Hematopoietic multipotent progenitor cell treated with erythropoietin and hydrocortisone succinate and interleukin-3 and kit ligand, for 17 days (in vitro differentiated cells): ENCODE measurements around the gene RNU7-1.

Source experiments
- DNase-seq: peaks from one replicate; pipeline ENCODE4 v3.0.0-alpha.2; 2015; ENCODE audit warnings: low spot score

The RNU7-1 gene

GRCh38 chr12:6917491-6918231 is 26.0 kb upstream of the RNU7-1 start:
- no peak for DNase-seq

GRCh38 chr12:6919588-6919987 is 24.0 kb upstream of the RNU7-1 start:
- no peak for DNase-seq

- DNase-seq: no peak
These were observed 22.1 kb upstream of the RNU7-1 start for GRCh38 chr12:6921539-6921938.

GRCh38 chr12:6921996-6922946 is 21.3 kb upstream of the RNU7-1 start:
- DNase-seq: no peak

- no peak for DNase-seq
These were observed 20.4 kb upstream of the RNU7-1 start for GRCh38 chr12:6923003-6923732.

- DNase-seq: no peak
These were observed 19.8 kb upstream of the RNU7-1 start for GRCh38 chr12:6923851-6924250.

- DNase-seq: no peak
These were observed 18.4 kb upstream of the RNU7-1 start for GRCh38 chr12:6925239-6925539.

- DNase-seq: no peak
These were observed 17.9 kb upstream of the RNU7-1 start for GRCh38 chr12:6925540-6926279.

GRCh38 chr12:6927379-6928021 is 16.1 kb upstream of the RNU7-1 start, which contains the start of gene ATN1:
Gene ATN1 (plus strand): TSS chr12:6927959. CDS start chr12:6934002, 6,043 bp downstream.
- DNase-seq: no peak

GRCh38 chr12:6928022-6928702 is 15.5 kb upstream of the RNU7-1 start:
- DNase-seq: no peak

- no peak for DNase-seq
These were observed 14.8 kb upstream of the RNU7-1 start for GRCh38 chr12:6928703-6929407.

GRCh38 chr12:6929466-6930452 is 13.9 kb upstream of the RNU7-1 start:
- no peak for DNase-seq

GRCh38 chr12:6932766-6933165 is 10.8 kb upstream of the RNU7-1 start:
- DNase-seq: no peak

- DNase-seq: no peak
These were observed 9.5 kb upstream of the RNU7-1 start for GRCh38 chr12:6934110-6934509.

GRCh38 chr12:6935371-6936193 is 8.0 kb upstream of the RNU7-1 start:
- no peak for DNase-seq

GRCh38 chr12:6936194-6936635 is 7.4 kb upstream of the RNU7-1 start:
- no peak for DNase-seq

GRCh38 chr12:6936636-6937480 is 6.8 kb upstream of the RNU7-1 start:
- no peak for DNase-seq
